Endodermal cell (in vitro differentiated cells): ENCODE data around the gene UROC1. TPM values are rescaled to one million over a fixed set of nuclear protein-coding genes. Genes with fewer than 3 reads are reported as not detected.

Experiments used
- DNase-seq: peaks from one replicate; pipeline ENCODE4 v3.0.0-alpha.2; 2017
- H3K27ac ChIP-seq: 2 replicates; pipeline ENCODE4 v1.5.1; 2013; ENCODE audit warnings: mild to moderate bottlenecking, low read depth, low read length, moderate library complexity
- H3K27me3 ChIP-seq: 2 replicates; pipeline ENCODE4 v1.6.1; 2013; ENCODE audit warnings: mild to moderate bottlenecking, low read length, moderate library complexity; ENCODE audit not compliant: insufficient read depth, control insufficient read depth, poor library complexity, severe bottlenecking
- H3K36me3 ChIP-seq: 2 replicates; pipeline ENCODE4 v1.7.0; 2013; ENCODE audit warnings: mild to moderate bottlenecking, low read length, moderate library complexity; ENCODE audit not compliant: control insufficient read depth, insufficient read depth
- H3K4me1 ChIP-seq: one replicate; pipeline ENCODE4 v1.7.0; 2013; ENCODE audit warnings: low read length; ENCODE audit not compliant: control insufficient read depth, insufficient read depth
- H3K4me3 ChIP-seq: 2 replicates; pipeline ENCODE4 v1.5.1; 2013; ENCODE audit warnings: mild to moderate bottlenecking, low read length, moderate library complexity
- H3K9ac ChIP-seq: 2 replicates; pipeline ENCODE4 v1.6.1; 2013; ENCODE audit warnings: mild to moderate bottlenecking, low read length, moderate library complexity; ENCODE audit not compliant: poor library complexity, severe bottlenecking; ENCODE audit errors: extremely low read depth
- H3K9me3 ChIP-seq: 2 replicates; pipeline ENCODE4 v1.6.1; 2013; ENCODE audit warnings: mild to moderate bottlenecking, low read length, moderate library complexity; ENCODE audit not compliant: control insufficient read depth
- H3K27ac Mint-ChIP-seq: 2 replicates; pipeline ENCODE4 v1.8.0; 2020; ENCODE audit warnings: mixed read lengths
- H3K27me3 Mint-ChIP-seq: 2 replicates; pipeline ENCODE4 v1.8.0; 2021; ENCODE audit warnings: mild to moderate bottlenecking, mixed read lengths; ENCODE audit not compliant: insufficient read depth
- H3K36me3 Mint-ChIP-seq: 2 replicates; pipeline ENCODE4 v1.8.0; 2020; ENCODE audit warnings: low read depth, mixed read lengths
- H3K4me1 Mint-ChIP-seq: 2 replicates; pipeline ENCODE4 v1.8.0; 2020; ENCODE audit warnings: mixed read lengths
- H3K4me3 Mint-ChIP-seq: 2 replicates; pipeline ENCODE4 v1.8.0; 2020; ENCODE audit warnings: mild to moderate bottlenecking, moderate library complexity, mixed read lengths
- H3K9me3 Mint-ChIP-seq: 2 replicates; pipeline ENCODE4 v1.8.0; 2020; ENCODE audit warnings: mild to moderate bottlenecking, mixed read lengths
- WGBS, 2 experiments: methylation state at CpG; one replicate each; pipeline versions ENCODE4 v1.1.5 to v1.1.7; 2013; ENCODE audit warnings: missing lambda C conversion rate in 2 of 2, mixed read lengths in 1 of 2; ENCODE audit not compliant: insufficient coverage in 1 of 2, insufficient read length in 1 of 2; 5-methylcytosine and 5-hydroxymethylcytosine counted together
- total RNA-seq, 2 donors: library from RNA; stranded (reverse); fragmentation: NEBNext Ultra II Directional in 1 of 2; extraction: Animal tissue kit (Norgen Biotek cat#: 25700) in 1 of 2; gene quantifications; 2 replicates in 1 of 2; 3 replicates in 1 of 2; pipeline ENCODE4 v1.2.1, GENCODE V29; 2021
- TF ChIP-seq, protein P1 (sequence below): fragments of 200-600 bp; sonication (generic); conservative IDR thresholded peaks from 2 replicates; pipeline ENCODE4 v1.5.0; 2021; ENCODE audit warnings: antibody characterized with exemption, mild to moderate bottlenecking

UROC1 gene
- total RNA-seq, 2 donors from 2014 or later: not detected

DNA sequence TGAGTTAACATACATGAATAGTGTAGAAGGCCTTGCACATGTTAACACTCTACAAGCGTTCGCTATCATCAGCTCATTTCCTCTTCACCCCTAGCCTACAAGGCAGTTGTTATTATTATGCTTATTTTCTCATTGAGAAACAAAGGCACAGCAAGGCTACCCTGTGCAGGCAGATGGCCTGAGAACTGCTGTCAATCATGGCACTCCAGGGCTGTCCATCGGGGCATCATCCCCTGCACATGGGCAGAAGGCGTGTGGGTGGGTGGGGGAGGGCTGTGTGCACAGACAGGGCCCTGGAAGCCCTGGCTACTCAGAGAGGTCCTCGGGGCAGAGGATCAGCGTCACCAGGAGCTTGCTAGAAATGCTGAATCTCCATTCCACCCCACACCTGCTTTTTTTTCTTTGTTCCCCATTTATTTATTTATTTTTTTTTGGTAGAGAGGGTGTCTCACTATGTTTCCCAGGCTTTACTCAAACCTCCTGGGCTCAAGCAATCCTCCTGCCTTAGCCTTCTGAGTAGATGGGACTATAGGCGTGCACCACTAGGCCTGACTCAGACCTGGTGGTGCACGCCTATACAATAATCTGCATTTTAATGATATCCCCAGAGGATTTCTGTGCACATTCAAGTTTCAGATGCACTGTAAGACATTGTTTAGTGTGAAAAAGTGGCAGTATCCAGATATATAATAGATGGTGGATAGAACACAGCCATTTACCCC, 32.2 kb downstream of the UROC1 start:
- no peak overlapping the region for H3K4me3 Mint-ChIP-seq
- 60 to 80% methylated on average over 2 to 8 of the region's 8 CpGs for WGBS, 2 experiments
- Histone ChIP-seq H3K27ac (peak overlapping the region; percentile 50), H3K4me1 (no peaks in the 10 kb centered on the region), H3K9me3 (no peaks in the 10 kb centered on the region), H3K36me3 (no peaks in the 10 kb centered on the region), H3K27me3 (no peaks in the 10 kb centered on the region), H3K4me3 (no peak overlapping the region), H3K9ac (no peak overlapping the region)
- H3K4me1 Mint-ChIP-seq: peaks cover 8% of the 10 kb centered on the region
- DNase-seq: no peak
- H3K27ac Mint-ChIP-seq: no peak overlapping the region
- no peaks in the 10 kb centered on the region for H3K27me3 Mint-ChIP-seq
- H3K36me3 Mint-ChIP-seq: no peaks in the 10 kb centered on the region
- H3K9me3 Mint-ChIP-seq: no peaks in the 10 kb centered on the region
- TF ChIP-seq, protein P1, sequence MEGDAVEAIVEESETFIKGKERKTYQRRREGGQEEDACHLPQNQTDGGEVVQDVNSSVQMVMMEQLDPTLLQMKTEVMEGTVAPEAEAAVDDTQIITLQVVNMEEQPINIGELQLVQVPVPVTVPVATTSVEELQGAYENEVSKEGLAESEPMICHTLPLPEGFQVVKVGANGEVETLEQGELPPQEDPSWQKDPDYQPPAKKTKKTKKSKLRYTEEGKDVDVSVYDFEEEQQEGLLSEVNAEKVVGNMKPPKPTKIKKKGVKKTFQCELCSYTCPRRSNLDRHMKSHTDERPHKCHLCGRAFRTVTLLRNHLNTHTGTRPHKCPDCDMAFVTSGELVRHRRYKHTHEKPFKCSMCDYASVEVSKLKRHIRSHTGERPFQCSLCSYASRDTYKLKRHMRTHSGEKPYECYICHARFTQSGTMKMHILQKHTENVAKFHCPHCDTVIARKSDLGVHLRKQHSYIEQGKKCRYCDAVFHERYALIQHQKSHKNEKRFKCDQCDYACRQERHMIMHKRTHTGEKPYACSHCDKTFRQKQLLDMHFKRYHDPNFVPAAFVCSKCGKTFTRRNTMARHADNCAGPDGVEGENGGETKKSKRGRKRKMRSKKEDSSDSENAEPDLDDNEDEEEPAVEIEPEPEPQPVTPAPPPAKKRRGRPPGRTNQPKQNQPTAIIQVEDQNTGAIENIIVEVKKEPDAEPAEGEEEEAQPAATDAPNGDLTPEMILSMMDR: no peak

DNA sequence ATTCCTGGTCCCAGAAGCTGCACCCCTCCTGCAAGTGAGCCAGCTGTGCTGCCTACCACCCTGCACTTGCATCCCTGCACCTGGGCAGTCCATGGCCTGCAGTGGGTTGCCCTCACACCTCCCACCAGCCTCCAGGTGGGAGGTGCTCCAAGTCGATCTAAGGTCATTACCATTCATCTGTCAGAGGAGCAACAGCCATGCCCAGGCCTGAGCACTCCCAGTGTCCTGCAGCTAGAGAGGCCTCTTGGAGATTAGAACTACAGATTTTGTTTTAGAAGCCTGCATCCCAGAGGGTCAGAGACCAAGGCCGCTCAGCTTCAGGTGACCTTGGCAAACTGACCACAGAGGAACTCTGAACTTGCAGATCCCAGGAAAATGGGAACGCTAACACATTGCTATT, 32.9 kb downstream of the UROC1 start:
- WGBS, 2 experiments: 58 to 78% methylated on average over 2 to 3 of the region's 3 CpGs
- Histone ChIP-seq H3K4me3 (no peak overlapping the region), H3K36me3 (no peaks in the 10 kb centered on the region), H3K9me3 (no peaks in the 10 kb centered on the region), H3K27me3 (no peaks in the 10 kb centered on the region), H3K9ac (no peak overlapping the region), H3K4me1 (no peaks in the 10 kb centered on the region), H3K27ac (peak overlapping the region; percentile 50)
- Mint-ChIP-seq H3K4me1 (peaks cover 8% of the 10 kb centered on the region), H3K27ac (no peak overlapping the region), H3K4me3 (no peak overlapping the region), H3K9me3 (no peaks in the 10 kb centered on the region), H3K27me3 (no peaks in the 10 kb centered on the region), H3K36me3 (no peaks in the 10 kb centered on the region)
- no peak for DNase-seq
- TF ChIP-seq, protein P1: no peak

DNA sequence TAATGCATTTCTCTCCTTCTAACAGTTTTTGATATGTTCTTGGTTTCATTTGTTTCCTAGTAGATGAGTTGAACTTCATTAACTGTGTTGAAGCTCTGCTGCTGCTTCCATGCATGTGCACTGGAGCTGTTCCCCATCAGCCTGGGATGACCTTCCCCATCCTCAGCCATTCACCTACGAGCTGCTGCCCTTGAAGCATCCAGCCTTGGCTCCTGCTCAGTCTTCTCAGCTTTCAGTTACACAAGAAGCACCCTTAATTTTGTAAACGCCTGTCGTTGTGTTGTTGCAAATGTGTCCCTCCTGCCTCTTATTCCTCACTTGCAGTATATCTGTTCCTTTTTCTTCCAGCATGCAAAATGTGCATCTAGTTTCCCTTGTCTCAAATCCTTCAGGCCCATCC, 33.4 kb downstream of the UROC1 start:
- Histone ChIP-seq H3K27ac (no peak overlapping the region), H3K4me3 (no peak overlapping the region), H3K36me3 (no peaks in the 10 kb centered on the region), H3K4me1 (no peaks in the 10 kb centered on the region), H3K9me3 (no peaks in the 10 kb centered on the region), H3K27me3 (no peaks in the 10 kb centered on the region), H3K9ac (no peak overlapping the region)
- WGBS, 2 experiments: 83 to 92% methylated on average over 3 of the region's 3 CpGs
- H3K4me1 Mint-ChIP-seq: peaks cover 8% of the 10 kb centered on the region
- H3K36me3 Mint-ChIP-seq: no peaks in the 10 kb centered on the region
- TF ChIP-seq, protein P1: no peak
- no peak for DNase-seq
- no peak overlapping the region for H3K27ac Mint-ChIP-seq
- H3K4me3 Mint-ChIP-seq: no peak overlapping the region
- no peaks in the 10 kb centered on the region for H3K9me3 Mint-ChIP-seq
- H3K27me3 Mint-ChIP-seq: no peaks in the 10 kb centered on the region
